ENCODE results near the gene UHRF1.

GRCh38 chr19:4985551-4985991 is 76.3 kb downstream of the UHRF1 start:
- TF ChIP-seq CTCF (IDR thresholded peaks at IDR 0.05): no peak
- TF ChIP-seq EP300 (IDR thresholded peaks at IDR 0.05): no peak
